ENCODE results near the gene ZNF579.

- TF ChIP-seq PPARA (CRISPR knock-in tag; IDR thresholded peaks at IDR 0.05; ENCODE audit: borderline replicate concordance) (no peak), ZNF70 (CRISPR knock-in tag; IDR thresholded peaks at IDR 0.05) (no peak), ARNTL (CRISPR knock-in tag; IDR thresholded peaks at IDR 0.05; ENCODE audit: borderline replicate concordance, low read depth) (no peak), ZFP30 (CRISPR knock-in tag; IDR thresholded peaks at IDR 0.05) (no peak), TCF4 (CRISPR knock-in tag; IDR thresholded peaks at IDR 0.05; ENCODE audit: borderline replicate concordance) (no peak)
These were observed 3.9 kb downstream of the ZNF579 start for GRCh38 chr19:55576746-55577145.

All from SK-N-SH treated with all-trans-retinoic acid at 6 μM for 48 hours (cell line).